DOHH2 (cell line): ENCODE results near the gene C15orf61.

Experiments
- CTCF ChIP-seq: fragments of 200-600 bp; sonication (generic); IDR thresholded peaks from one replicate; pipeline ENCODE4 v1.5.1; 2014; ENCODE audit warnings: antibody characterized with exemption, mild to moderate bottlenecking, low read depth, low read length; ENCODE audit not compliant: poor library complexity, severe bottlenecking
- EZH2phosphoT487 ChIP-seq: fragments of 200-600 bp; sonication (generic); IDR thresholded peaks from 2 replicates; pipeline ENCODE4 v1.6.1; 2017; ENCODE audit warnings: borderline replicate concordance, mild to moderate bottlenecking, antibody characterized with exemption, low read length, moderate library complexity, mixed read lengths

- TF ChIP-seq CTCF, result no peak
- TF ChIP-seq EZH2phosphoT487, result no peak
Measured at GRCh38 chr15:67472957-67473356, 48.0 kb upstream of the C15orf61 start.
